UCSD-AML1 (cell line): ENCODE measurements around the gene CTSC.
"Not testable (repeated sequence)": the region's sequence is repeated elsewhere in the genome, so short reads cannot be mapped to it uniquely, and the experiment has no call there.

Experiments used
- DNase-seq: peaks from one replicate; lab custom pipeline; 2025; ENCODE audit not compliant: unreplicated experiment; lab: John Stamatoyannopoulos, UW

CTSC gene

DNA sequence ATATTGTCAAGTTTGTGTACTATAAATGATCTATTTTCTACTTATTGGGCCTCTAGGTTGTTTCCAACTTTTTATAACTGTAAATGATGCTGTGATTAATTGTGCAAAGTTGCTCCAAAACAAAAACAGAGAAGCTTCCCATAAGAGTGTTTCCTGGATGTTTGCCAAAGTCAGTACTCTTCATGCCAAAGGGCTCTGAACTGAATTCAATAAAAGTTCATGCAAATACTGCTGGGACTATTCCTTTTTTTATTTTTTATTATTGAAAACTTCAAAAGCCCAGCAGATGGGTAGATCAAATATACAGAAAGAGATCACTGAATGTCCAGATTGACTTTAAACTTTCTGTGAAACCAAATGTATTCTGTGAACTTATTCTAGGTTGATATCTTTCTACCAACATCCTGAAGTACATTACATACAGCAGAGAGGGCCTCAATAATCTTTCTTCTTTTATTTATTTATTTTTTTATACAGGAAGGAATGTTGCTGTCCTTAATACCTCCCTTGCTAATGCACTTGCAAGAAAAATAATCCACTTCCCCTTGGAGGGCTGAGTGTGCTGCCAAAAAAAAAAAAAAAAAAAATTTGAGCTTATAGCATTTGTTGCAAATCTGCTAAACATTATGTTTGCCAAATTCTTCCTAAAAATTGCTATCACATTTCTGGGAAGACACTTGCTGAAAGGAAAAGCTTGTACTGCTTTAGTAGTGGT lies 53.0 kb downstream of the CTSC start:
- DNase-seq = no peak

DNA sequence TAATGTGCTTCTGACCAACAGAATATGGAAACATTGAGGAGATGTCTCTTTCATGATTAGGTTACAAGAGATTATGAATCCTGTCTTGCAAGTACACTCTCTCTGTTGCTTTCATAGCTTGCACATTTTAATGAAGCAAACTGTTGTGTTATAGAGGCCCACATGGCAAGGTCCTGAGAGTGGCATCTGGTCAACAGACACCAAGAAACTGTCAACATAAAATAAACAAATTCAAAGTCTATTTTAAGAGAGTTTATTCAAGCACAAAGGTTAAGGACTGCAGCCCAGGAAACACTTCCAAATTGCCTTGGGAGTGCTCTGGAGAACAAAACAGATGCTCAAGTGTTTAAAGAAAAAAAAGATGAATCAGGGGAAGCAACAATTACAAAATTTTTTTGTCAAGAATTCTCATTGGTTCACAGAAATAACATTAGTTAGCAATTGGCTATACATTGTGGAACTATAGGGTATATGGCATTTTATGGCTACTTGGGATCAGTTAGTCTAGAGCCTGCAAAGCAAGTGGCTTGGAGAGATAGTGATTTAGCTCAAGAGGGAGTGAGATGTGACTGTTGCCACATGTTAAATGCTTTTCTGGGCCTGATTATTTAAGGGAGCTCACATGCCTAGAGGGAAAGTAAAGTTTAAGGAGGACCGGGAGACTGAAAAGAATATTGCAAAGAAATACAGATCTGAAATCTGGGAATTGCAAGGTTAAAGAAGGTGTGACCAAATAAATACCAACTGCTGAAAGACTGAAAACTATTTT lies 54.6 kb downstream of the CTSC start:
- no peak for DNase-seq

DNA sequence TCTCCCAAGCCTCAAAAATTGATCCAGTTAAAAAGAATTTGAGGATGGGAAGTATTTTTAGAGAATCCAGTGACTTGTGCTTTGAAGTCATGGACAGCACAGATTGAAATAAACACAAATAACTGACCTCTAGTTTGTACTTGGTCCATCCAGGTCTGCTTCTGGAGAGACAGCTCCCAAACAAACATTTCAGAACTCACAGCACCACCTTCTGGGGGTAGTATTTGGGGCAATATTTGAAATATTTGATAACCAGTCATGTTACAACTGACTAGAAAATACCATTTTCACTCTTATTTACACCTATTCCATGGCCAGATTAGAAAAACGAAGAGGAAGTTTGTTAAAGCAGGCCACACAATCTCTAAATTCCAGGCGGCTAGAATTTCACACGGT lies 56.2 kb downstream of the CTSC start:
- DNase-seq = no peak

DNA sequence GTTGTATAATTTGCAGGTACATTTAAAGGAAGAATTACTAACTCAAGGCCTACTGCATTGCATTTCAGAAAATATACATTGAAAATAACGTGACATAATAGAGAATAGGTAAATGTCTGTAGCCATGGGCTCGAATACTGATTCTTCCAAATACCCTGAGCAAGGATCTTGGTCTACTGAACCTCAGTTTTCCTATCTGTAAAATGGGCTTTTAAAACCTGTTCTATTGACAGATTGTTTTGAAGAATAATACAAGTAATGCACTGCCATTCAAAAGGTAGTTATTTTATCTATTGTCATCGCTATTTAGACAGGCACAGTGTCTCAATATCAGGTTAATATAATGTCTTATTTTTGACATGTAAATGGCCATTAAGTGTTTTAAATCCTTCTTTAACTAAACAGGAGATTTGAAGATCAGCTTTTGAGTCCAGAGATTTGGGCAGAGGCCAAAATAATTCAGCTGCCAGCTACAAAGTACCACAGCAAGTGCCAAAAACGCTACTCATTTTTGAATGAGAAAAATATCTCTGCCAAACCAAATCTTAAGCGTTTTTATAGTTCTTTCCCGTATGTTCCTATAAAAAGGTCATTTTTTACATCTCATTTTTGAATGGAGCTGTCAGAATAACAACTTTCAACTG lies 56.7 kb downstream of the CTSC start:
- DNase-seq = no peak

DNA sequence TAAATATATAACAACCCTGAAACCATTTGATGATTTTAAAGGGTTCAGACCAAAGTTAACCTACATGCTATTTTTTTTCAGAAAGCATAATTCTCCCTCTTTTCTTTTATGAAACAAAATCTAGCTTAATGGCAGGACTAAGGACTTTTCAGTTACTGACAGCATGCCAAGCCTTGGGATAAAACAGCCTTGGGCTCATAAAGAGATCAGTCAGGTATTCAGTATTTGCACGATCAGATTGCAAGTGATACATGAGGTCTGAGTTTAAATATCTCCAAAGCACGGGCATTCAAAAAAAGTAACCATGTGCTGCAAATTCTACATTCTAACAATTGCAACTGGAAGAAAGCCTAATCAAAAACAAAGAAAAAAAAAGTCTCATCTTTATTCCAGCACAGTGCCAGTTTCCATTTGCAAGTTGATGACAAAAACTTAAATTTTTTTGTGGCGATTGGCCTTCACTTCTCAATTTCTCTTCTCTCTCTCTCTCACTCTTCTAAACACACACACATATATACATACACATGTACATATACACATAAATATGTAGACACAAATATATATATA lies 60.1 kb downstream of the CTSC start:
- DNase-seq = no peak

DNA sequence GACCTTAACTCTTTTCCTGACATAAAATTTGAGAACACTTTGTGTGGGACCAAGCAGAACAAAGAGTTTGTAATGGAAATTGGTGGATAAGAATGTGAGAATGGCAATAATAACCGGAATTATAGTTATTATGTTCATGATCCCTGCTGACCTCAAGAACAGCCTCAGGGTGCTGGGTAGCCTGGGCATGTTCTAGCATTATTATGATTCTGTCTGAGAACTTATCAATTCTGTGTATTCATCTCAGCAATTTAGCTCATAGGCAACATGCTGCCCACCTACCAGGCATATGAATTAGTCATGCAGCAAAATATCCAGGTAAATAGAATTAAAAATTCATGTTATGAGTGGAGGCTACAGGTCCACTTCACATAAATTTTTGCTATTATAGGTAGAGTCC lies 61.9 kb downstream of the CTSC start:
- no peak for DNase-seq

DNA sequence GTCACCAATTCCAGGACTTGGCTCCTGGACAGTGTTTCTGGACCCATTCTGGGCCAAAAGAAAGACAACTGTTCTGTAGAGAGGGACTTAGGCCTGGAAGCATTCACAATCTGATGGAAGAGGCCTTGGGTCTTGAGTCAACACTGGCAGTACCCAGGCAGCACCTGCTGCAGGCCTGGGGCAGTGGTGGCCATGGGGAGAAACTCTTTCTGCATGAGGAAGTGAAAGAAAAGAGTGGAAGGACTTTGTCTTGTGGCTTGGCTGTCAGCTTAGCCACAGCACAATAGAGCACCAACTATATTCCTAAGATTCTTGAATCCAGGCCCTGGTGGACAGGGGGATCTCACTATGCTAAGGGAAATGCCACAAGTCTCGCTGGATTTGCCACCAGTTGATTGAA lies 70.6 kb downstream of the CTSC start:
- no peak for DNase-seq

DNA sequence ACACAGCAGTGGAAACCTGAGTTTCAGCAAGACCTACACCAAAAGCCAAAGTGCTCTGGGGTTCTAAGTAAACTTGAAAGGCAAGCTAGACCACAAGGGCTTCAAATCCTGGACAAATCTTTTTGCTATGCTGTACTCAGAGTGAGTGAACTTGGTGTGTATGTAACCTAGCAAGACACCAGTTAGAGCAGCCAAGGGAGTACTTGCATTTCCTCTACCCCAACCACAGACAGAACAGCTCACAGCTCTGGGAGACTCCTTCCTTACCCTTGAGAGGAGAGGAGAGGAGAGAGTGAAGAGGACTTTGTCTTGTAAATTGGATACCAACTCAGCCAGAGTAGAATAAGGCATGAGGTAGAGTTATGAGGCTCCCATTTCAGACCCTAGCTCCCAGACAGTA lies 71.4 kb downstream of the CTSC start:
- DNase-seq = no peak

DNA sequence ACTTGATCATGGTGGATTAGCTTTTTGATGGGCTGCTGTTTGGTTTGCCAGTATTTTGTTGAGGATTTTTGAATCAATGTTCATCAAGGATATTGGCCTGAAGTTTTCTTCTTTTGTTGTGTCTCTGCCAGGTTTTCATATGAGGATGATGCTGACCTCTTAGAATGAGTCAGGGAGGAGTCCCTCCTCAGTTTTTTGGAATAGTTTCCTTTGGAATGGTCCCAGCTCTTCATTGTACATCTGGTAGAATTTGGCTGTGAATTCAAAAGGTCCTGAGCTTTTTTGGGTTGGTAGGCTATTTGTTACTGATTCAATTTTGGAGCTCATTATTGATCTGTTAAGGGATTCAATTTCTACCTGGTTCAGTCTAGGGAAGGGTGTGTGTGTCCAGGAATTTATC lies 78.1 kb downstream of the CTSC start:
- DNase-seq = no peak

DNA sequence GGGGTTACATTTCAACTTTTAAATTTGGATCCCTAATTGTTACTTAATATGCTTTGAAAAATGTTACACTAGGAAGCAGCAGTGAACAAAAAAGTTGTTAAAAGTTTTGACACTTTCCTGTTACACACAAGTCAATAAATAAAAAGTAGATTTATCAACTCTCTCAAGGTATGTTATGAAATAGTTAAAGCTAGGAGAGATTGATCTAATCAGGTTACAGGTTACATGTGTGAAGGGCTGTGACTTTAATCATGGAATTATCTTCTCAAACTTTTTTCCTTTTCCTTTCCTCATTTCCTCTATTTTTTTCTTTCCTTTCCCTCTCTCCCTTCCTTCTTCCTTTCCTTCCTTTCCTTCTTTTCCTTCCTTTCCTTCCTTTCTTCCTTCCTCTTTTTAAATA lies 85.3 kb downstream of the CTSC start:
- no peak for DNase-seq

DNA sequence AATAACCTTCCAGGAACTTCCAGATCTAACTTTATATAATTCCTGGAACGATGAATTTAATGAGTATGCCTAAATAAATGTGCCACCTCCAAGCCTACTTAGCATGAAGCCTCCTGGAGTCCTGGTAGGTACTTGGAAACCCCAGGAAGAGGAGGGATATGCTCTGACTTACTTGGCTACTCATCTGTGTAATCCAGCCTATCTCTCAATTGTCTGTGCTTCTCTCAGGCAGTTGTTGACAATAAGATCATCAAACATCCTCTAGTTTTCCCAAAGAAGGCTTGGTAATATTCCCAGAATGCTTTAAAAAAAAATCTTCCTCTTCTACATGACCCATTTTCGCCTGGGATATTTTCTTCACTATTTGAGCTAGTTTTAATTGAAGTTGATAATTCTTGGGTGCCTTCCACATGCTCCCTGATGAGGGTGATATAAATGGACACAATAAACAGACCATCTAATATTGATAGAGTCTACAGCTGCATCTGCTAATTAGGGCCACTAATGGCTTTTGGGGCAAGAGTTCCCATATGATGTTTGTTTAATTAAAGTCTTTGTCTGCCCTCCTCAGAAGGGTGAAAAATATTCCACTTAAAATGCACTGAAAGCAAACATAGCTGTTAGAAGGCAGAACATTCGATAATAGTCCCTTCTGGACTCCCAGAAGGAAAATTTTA lies 86.8 kb downstream of the CTSC start:
- DNase-seq = no peak

DNA sequence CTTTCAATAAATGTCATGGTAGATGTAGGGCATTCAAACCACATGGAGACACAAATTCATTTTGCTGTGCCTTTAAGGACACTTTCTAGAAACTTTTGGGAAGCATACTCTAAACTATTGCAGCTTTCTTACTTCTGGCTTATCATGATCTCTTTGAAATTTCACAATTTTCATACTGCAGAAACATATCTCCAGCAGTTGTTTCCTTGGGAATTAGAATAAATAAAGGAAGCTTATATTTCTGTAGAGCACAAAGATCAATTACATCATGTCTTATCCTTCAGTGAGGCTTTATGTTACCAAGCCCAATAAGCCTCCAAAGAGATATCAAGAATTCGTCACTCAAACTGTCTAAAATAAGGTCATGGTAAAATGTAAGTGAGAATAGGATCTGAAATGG lies 87.8 kb downstream of the CTSC start:
- no peak for DNase-seq

DNA sequence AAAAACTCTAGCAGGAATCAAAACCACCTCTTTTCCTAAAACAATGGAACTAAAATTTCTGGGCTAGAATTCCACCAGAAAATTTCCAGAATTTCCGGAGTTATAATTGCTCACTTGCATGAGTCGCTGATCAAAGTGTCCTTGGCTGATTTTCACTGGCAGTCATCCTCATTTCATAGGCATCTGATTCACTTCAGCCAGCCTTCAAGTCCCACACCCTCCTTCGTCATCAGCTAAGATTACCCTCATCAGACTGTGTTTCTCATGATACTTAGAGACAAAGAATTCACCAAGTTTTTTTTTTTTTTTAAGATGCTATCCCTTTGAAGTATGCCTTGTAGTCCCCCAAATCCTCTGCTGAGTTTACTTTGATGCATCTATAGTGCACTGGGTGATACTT lies 90.8 kb downstream of the CTSC start:
- DNase-seq = no peak

DNA sequence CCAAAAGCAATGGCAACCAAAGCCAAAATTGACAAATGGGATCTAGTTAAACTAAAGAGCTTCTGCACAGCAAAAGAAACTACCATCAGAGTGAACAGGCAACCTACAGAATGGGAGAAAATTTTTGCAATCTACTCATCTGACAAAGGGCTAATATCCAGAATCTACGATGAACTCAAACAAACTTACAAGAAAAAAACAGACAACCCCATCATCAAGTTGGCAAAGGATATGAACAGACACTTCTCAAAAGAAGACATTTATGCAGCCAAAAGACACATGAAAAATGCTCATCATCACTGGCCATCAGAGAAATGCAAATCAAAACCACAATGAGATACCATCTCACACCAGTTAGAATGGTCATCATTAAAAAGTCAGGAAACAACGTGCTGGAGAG lies 92.0 kb downstream of the CTSC start:
- DNase-seq = not testable (repeated sequence)
